Stimulated activated CD4-positive, alpha-beta T cell treated with anti-CD3 and anti-CD28 coated beads, Interleukin-15, amount 100 ng/mL, for 48 hours (primary cell): ENCODE data around the gene EPB41L3.

Experiments used
- DNase-seq, 2 donors: peaks; one replicate each; pipeline ENCODE4 v3.0.0-alpha.2; 2020; ENCODE audit warnings: low read depth in 2 of 2

EPB41L3 gene

DNA sequence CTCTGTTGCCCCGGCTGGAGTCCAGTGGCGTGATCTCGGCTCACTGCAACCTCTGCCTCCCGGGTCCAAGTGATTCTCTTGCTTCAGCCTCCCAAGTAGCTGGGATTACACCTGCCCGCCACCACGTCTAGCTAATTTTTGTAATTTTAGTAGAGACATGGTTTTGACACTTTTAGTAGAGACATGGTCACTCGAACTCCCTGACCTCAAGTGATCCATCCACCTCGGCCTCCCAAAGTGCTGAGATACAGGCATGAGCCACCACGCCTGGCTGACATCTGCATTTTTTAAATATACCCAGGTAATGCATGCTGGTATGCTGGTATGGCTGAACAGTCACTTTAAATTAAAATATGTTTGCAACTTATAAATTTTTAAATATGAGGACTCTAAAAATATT lies 91.9 kb downstream of the EPB41L3 start:
- DNase-seq = no peak

DNA sequence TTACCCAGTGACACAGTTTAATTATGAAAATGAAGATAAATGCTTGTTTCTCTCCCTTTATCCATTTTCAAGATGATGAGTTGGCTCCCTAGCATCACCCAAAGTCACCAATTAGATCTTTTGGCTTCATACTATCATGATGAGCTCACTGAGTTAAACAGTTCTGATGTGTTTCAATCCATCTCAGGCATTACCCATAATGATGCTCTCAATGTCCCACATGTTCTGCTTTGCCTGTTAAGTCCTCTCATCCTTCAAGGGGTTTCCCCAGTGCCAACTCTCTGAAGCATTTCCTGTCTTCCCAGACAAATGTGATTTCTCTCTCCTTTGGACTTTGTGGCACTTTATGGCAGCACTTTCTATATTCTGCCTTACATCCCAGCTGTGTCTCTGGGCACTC lies 92.6 kb downstream of the EPB41L3 start:
- DNase-seq = no peak

DNA sequence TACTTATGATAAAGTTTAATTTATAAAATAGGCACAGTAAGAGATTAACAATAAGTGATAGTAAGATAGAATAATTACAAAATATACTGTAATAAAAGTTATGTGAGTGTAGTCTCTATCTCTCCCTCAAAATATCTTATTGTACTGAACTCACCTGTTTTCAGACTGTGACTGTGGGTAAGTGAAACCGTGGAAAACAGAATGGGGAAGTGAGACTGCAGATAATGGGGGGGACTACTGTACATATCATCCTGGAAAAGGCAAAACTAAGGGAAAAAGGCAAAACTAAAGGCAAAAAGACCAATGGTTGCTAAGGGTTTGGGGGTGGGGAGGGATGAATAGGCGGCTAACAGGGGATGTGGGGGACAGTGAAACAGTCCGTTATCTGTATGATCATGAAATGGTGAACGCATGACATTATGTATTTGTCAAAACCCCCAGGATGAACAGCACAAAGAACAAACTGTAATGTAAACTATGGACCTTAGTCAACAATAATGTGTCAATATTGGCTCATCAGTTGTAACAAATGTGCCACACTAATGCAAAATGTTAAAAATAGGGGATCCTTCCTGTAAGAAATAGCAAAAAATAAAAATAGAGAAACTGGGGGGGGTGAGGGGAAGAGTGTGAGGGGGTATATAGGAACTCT lies 93.8 kb downstream of the EPB41L3 start:
- no peak for DNase-seq

DNA sequence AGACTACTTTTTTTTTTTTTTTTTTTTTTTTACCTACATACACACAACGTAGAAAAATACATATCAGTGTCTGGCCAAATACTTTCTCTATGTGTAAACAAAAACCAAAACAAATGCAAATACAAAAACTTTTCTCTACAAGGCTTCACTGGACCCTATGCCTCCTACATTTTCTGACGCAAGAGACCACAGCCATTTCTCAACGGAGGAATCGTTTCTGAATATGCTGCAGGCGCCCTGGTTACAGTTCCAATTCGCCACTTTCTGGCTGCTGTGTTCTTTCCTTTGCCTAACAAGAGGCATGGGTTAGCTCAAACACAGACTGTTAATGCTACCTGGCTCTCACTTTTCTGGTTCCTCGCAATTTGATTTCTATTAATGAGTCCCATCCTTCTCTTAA lies 96.4 kb downstream of the EPB41L3 start:
- DNase-seq = no peak

DNA sequence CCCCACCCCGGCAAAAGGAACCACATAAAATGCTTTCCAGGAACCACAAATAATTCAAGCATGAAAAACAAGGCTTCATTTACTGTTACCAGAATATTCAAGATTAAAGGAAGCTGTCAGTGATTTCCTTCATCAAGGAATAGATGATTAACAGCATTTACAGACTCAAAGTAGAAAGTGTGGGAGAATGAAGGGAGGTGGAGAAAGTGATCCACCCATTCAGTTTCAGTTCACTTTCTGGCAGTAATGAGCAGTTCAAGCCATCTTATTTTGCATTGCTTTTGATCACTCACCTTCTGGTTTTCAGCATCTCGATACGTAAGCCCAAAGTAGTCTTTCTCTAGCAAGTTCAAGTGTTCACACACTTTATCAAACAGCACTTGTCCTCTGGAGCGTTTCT lies 99.0 kb downstream of the EPB41L3 start:
- DNase-seq = no peak

DNA sequence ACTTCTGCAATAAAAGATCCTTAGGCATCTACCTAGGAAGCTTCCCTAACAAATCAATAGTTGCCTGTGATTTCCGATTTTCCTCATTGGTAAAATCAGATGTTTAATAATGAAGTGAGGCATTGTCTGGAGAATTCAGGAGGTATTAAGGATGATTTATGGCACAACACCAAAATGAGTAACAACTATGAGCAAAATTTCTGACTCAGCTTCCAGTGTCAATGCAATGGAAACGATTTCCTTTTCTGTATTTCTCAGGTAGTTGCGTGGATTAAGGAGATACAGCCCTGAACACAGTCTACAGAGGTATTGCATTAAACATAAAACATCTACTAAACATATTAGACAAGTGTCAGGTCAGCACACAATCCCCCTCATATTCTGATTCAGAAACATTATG lies 99.5 kb downstream of the EPB41L3 start:
- DNase-seq = no peak

DNA sequence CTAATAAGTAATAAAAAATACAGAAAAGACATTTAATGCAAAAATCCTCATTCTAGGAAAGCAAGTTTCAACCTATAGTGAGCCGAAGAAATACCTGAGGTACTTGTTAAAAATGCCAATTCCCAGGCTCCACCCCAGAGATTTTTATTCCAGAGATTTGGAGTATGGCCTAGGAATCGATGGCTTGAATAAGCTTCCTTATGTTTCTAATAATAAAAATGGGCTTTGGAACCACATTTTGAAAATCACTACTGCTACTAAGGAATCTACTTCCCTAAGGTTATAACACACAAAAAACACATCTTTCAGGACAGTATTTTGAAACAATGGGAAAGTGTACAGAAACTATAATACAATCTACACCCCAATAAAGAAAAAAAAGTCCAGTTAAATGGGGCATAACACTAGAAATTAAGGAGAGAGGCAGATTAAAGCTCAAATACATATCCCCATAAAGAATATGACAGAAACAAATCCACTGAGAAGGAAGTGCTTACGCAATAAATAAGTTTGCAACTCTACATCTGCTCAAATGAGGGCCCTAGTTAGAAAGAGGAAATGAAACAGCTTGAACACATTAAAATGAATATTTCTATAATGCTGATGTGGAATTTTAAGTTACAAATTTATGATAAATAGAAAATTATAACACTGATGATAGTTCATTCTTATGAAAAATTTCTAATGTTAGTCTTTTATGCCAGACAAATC lies 103.7 kb downstream of the EPB41L3 start:
- DNase-seq = no peak

DNA sequence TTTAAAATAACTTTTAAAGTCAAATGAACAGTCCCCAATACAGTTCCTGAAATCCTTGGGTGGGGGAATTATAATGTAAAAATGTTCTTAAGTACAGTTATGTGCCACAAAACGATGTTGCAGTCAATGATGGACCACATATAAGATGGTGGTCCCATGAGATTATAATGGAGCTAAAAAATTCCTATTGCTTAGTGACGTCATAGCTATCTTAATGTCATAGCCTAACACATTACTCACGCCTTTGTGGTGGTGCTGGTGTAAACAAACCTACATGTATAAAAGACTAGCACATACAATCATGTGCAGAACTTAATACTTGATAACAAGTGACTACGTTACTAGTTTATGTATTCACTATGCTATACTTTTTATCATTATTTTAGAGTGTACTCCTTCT lies 109.4 kb downstream of the EPB41L3 start:
- DNase-seq = no peak

DNA sequence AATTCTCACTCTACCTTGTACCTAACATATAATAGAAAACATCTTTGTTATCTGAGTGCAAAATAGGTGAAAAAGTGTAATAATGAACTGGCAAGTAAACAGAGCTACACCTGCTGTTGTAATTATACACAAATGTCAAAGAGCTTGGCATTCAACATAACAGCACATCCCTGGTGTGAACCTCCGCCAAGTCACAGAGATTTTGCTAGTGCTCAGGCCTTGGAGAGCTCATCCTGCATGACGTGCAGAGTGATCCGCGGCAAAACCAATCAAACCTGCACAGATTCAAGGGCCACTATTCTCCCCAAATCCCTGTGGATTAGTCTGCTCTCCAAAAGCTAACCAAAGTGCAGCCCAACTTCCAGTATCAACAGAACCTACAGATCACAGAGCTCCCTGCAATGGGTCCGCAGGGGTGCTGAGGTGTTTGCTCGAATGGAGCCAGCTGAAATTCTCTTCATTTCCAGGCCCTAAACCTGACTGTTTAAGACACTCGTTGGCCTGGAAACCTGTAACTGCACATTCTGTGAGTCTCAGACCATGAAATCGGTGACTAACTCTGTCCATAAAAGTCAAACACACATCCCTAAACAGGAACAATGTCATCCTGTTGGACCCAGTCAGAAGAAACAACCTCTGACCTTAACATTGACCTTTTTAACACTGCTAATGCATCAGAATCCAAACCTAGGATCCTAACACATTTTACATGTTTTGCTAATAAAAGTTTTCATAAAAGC lies 111.8 kb downstream of the EPB41L3 start:
- DNase-seq = no peak

DNA sequence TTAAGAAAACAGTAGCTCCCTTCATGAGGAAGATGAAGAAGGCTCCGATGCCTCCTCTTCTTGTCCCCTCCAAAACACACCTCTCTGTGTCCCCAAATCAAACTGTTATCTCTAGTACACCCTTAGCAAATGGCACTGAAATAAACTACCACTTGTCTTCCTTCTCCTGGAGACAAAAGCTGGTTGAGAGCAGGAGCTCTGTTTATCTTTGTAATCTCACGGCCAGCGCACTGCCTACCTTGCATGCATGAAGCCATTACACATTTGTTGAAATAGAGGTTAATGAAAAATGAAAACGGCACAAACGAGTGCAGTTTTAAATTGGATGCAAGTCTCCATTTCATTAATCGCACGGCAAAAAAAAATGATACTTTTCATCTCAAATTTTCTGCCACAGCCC lies 113.7 kb downstream of the EPB41L3 start:
- no peak for DNase-seq

DNA sequence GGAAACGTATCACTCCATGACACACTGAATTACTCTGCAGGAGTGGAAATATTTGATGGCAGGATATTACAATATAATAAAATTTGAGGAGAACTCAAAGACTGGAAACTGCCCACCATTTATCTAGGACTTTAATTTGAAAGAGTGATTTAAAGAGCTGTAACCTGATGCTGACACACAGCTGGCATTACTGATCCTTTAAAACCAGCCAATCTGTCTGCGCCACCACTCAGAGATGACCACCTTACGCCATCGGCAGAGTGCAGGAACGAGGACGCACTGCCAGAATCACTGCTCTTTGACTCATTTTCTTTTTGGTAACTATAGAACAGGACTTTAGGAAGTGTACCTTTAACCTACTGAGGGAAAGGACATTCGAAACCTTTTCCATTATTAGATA lies 114.1 kb downstream of the EPB41L3 start:
- no peak for DNase-seq

DNA sequence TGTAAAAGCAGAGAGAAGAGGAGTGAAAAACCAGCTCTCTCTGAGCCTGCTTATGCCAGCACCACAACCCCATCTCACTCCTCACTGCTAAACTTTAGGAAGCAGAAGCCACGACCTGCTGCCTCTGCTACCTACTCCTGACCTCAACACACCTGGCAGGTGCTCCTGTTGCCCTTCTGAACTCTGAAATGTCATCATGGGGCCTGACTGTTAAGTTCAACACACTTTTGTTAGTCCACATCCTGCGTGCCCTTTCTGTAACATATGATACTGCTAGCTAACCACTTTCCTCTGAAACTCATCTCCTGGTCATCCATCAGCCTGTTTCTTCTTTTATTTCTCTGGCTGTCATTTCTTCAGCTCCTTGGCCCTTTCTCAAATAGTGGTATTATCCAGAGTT lies 118.1 kb downstream of the EPB41L3 start:
- no peak for DNase-seq

DNA sequence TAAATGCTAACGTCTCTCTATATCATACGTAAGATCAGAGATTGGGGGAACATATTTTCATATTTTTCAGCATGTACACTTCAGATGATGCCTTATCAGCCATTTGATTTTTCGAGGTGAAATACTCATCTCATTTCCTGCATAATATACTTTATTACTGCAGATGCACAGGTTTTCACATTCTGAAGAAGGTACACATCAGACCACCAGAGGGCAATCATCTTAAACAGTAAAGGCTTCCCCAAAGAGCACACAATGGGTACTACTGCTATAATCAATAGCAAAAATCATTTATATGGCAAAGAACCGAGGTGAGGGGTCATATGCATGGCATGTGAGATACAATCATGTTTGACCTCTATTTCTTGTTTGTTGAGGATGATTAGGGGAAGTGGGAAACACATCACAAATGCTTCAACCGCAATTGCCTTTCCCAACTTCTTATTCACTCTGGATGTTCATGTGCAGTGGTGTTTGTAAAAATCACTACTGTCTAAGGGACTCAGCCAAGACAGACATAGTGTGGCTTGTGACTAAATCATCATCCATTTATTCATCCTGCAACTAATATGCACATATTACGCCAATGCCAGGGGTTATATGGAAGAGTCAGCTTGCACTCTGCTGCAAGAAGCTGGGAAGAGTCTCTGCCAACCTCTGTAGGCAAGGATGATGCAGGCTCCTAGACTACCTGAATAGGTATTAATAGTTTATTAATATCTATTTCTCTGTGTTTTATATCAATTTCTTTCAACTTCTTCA lies 118.7 kb downstream of the EPB41L3 start:
- DNase-seq = no peak

DNA sequence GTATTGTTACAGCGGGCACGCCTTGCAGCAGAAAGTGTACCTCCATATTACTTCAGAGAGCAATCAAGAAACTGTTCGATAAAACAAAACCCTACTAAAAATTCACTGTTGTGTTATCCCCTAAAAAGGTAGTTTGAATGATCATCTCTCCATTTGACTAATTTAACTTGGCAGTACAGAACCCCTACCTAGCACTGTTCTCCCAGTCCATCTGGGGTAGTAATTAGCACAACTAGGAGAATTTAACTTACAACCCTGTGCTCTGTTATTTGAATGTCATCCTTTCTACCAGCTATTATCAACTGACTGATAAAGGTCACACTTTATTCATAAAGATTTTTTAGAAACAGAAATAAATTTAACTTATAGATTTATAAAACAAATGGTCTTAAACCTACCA lies 121.2 kb downstream of the EPB41L3 start:
- DNase-seq = no peak

DNA sequence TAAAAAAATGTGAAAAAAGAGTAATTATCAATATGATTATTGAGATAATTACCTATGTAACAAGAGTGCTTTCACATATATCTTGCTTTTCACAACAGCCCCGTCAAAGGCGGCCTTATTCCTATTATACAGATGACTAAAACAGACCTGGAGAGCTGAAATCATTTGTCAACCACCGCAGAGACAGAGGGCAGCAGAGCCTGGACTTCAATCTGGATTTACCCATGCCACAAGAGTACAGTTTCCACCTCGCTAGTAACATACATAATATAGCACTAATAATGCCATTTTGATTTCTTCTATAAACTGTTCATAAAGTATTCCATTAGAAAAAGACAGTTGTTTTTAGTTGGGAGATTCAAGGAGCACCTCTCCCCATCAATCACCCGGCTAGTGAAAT lies 121.8 kb downstream of the EPB41L3 start:
- DNase-seq = no peak

DNA sequence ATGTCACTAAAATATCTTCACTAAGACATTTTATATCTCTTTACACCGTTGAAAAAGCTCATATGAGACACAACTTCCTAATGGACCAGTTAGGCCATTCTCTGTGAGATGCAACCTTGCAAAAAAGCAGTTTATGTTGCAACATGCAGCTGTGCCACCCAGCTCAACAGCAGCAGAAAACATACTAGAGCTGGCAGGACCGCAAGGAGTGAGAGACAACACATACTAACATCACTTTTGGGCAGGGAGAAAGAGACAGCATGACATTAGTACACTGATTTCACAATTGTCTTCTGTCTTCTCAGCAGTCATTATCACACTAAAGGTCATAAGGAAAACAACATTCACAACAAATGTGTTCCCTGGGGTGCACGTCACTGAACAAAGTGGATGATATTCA lies 122.9 kb downstream of the EPB41L3 start:
- no peak for DNase-seq

DNA sequence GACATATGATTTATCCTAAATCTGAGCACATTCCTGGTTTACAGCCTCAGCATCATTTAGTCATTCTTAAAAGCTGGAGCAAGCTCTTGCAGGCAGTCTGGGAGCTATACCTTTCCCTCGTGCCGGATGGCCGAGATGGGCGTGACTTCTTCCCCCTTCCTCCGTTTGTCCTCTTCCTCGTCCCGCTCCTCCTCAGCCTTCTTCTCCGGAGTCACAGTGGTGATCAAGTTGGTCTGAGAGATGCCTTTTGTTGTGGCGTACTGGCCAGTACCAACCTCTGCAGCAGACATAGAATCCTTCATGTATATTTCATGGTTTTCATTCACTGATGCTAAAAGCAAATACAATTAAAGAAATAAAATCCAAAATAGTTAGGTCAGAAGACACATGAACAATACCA lies 124.2 kb downstream of the EPB41L3 start:
- no peak for DNase-seq

DNA sequence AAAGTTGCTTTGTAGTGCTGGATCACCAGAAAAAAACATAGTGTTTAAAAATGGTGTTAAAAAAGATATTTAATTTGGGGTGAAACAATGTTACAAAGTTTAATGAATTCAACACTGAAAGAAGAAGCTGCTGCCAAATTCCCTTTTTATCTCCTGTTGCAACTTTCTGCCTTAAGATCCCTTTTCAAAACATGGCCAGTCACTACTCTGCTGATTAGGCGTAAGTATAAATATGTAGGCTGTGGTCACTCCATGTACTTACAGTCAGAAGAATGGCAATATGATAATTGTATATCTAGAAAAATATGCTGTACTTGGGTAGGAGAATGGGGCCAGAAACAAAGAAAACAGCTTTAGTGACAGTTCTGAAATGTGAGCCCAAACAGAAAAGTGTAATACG lies 124.8 kb downstream of the EPB41L3 start:
- no peak for DNase-seq

DNA sequence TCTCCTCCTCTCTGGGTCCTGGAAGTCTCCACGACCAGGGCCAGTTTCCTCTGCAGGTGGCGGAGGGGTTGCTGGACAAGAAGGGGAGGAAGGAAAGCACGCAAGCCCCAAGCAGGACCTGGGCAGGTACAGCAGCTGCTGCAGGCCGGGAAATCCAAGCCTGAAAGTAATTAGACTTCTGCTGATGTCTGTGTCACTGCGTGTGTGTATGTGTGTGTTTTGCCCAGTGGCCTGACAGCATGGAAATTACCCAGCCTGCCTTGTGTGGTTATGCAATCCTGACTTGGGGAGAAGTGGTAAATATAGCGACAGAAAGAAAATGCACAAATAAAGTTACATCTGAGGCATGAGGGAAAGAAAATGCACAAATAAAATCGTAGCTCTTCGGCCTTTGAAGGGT lies 126.5 kb downstream of the EPB41L3 start:
- DNase-seq = no peak

DNA sequence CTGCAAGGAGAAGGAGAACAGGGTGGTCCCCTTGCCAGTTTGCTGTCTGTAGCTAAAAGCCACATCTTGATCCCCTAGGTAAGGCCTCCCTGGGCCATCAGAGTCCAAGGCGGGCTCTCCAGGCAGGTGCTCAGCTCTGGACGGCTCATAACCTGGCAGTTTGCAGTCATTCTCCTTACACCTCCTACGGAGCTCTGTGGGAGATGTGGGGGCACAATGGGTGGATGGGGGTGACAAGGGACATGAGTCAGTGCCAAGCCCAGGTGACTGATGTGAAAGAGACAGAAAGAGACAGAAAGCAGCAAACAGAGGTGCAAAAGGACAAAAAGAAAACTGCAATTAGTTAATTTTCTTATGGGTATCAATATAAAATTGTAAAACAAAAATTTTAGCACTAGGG lies 127.7 kb downstream of the EPB41L3 start:
- DNase-seq = no peak

DNA sequence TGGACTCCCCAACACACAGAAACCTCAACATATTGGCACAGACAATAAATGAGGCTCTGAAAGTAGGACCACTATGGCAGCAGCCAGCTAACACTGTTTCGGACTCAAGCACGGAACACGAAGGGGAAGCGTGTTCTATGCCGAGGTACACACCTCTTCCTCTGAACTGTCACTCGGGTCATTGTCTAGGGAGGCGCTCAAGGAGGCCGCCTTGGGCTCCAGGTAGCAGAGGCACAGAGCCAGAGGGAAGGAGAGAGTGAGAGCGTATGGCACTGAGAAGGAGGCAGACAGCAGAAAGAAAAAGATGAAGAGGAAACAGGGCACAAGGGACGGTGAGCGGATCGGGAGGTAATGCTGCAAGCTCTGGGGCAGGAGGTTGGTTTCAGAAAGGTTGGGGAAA lies 128.1 kb downstream of the EPB41L3 start:
- DNase-seq = no peak

DNA sequence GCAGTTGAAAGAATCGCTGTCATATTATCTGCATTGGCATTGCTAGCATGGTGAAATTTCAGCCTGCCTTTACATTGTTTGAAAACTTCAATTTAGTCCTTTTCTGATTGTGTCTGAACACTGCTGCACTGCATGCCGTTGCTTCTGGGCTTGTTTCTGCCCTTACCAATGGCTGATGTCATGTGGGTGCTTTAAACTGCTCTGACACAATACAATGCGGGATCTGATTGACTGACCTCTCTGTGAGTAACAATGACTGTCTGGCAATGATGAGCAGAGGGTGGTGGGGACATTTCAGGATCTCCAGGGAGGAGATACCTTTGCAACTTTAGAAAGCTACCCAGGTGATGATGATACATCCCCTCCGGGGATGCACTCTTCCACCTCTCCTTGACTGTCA lies 128.8 kb downstream of the EPB41L3 start:
- DNase-seq = no peak
